ENCODE measurements around the gene MYRFL. TPM values are rescaled to one million over a fixed set of nuclear protein-coding genes. Genes with fewer than 3 reads are reported as not detected.

MYRFL gene
- total RNA-seq, 1 donor from 2014 or later, result not detected

DNA sequence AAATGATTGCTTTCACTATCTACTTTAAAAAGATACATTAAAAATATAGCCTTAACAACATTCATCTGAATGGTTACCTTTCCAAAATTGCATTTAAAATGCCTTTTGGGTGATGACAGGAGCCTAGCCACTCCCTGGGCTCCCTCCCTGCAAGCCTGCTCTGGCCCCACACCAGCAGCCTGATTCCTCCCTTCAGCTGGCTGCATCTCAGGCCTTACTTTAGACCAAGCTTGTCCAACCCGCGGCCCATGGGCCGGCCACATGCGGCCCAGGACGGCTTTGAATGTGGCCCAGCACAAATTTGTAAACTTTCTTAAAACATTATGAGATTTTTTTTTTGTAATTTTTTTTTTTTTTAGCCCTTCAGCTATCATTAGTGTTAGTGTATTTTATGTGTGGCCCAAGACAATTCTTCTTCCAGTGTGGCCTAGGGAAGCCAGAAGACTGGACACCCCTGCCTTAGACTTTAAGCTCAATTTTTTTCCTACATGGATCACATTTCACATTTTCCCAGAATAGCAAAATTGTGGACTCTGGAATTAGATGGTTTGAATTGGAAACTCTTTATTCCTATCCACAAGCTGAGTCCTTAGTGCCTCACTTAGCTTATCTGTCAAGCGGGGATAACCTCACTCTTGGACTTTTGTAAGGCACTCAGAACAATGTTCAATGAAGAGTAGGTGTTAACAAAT lies 124.4 kb downstream of the MYRFL start:
- no peak overlapping the region for H3K4me3 ChIP-seq
- DNase-seq (no peak), ATAC-seq (no peak)
- no peaks in the 10 kb centered on the region for H3K4me1 ChIP-seq
- intact Hi-C loops (cut with DNase I), result no loop called here
- H3K9me3 ChIP-seq, result no peaks in the 10 kb centered on the region
- H3K36me3 ChIP-seq, result no peaks in the 10 kb centered on the region
- H3K27me3 ChIP-seq (ENCODE audit: low read depth), result no peaks in the 10 kb centered on the region
- TF ChIP-seq, protein P1, sequence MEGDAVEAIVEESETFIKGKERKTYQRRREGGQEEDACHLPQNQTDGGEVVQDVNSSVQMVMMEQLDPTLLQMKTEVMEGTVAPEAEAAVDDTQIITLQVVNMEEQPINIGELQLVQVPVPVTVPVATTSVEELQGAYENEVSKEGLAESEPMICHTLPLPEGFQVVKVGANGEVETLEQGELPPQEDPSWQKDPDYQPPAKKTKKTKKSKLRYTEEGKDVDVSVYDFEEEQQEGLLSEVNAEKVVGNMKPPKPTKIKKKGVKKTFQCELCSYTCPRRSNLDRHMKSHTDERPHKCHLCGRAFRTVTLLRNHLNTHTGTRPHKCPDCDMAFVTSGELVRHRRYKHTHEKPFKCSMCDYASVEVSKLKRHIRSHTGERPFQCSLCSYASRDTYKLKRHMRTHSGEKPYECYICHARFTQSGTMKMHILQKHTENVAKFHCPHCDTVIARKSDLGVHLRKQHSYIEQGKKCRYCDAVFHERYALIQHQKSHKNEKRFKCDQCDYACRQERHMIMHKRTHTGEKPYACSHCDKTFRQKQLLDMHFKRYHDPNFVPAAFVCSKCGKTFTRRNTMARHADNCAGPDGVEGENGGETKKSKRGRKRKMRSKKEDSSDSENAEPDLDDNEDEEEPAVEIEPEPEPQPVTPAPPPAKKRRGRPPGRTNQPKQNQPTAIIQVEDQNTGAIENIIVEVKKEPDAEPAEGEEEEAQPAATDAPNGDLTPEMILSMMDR (IDR thresholded peaks at IDR 0.05), result no peak
- no peak overlapping the region for H3K27ac ChIP-seq

- TF ChIP-seq, protein P1 (IDR thresholded peaks at IDR 0.05), result no peak
- no peak overlapping the region for H3K27ac ChIP-seq
- no peak for DNase-seq
- ATAC-seq, result no peak
- H3K4me3 ChIP-seq, result no peak overlapping the region
- no peaks in the 10 kb centered on the region for H3K4me1 ChIP-seq
- no peaks in the 10 kb centered on the region for H3K36me3 ChIP-seq
- H3K27me3 ChIP-seq (ENCODE audit: low read depth), result no peaks in the 10 kb centered on the region
- H3K9me3 ChIP-seq, result no peaks in the 10 kb centered on the region
- intact Hi-C loops (cut with DNase I), result no loop called here
These were observed 126.1 kb downstream of the MYRFL start for GRCh38 chr12:69951108-69951507.

GRCh38 chr12:69952890-69953289 lies 127.9 kb downstream of the MYRFL start:
- DNase-seq (no peak), ATAC-seq (no peak)
- Histone ChIP-seq H3K27me3 (ENCODE audit: low read depth) (no peaks in the 10 kb centered on the region), H3K4me1 (no peaks in the 10 kb centered on the region), H3K36me3 (no peaks in the 10 kb centered on the region), H3K27ac (no peak overlapping the region), H3K4me3 (no peak overlapping the region), H3K9me3 (no peaks in the 10 kb centered on the region)
- intact Hi-C loops (cut with DNase I), result no loop called here
- TF ChIP-seq, protein P1 (IDR thresholded peaks at IDR 0.05), result no peak

DNA sequence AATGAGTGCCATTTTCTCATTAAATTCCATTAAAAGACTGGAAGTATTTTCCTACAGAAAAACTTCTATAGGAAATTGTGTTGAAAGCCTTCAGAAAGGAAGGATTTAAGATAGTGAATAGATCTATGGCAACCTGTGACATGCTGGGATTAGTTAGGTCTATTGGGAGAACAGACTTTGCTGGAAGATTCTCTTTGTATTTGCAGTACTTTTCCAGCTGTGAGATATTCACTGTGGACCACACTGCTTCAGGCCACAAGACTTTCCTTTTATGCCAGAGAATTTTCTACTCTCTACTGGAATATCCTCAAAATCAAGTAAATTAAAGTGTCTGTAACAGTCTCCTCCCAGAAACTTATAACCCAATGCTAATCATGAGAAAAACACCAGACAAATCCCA lies 136.2 kb downstream of the MYRFL start:
- ATAC-seq, result no peak

GRCh38 chr12:69966409-69966808 lies 141.4 kb downstream of the MYRFL start:
- Histone ChIP-seq H3K27me3 (ENCODE audit: low read depth) (no peaks in the 10 kb centered on the region), H3K4me3 (no peak overlapping the region), H3K36me3 (no peaks in the 10 kb centered on the region), H3K27ac (no peak overlapping the region), H3K4me1 (no peaks in the 10 kb centered on the region), H3K9me3 (no peaks in the 10 kb centered on the region)
- DNase-seq (no peak), ATAC-seq (no peak)
- TF ChIP-seq, protein P1 (IDR thresholded peaks at IDR 0.05), result no peak
- intact Hi-C loops (cut with DNase I), result no loop called here

More for the DNA sequence above, 136.2 kb downstream of the MYRFL start:
- no peak overlapping the region for H3K27ac ChIP-seq
- H3K36me3 ChIP-seq, result no peaks in the 10 kb centered on the region
- H3K27me3 ChIP-seq (ENCODE audit: low read depth), result no peaks in the 10 kb centered on the region
- H3K4me3 ChIP-seq, result no peak overlapping the region
- H3K9me3 ChIP-seq, result no peaks in the 10 kb centered on the region
- intact Hi-C loops (cut with DNase I), result no loop called here
- DNase-seq, result no peak
- no peaks in the 10 kb centered on the region for H3K4me1 ChIP-seq
- TF ChIP-seq, protein P1 (IDR thresholded peaks at IDR 0.05), result no peak

Data from lower lobe of right lung (tissue), 2 donors.